Neural crest cell (in vitro differentiated cells): Measurements from ENCODE around the gene IGFBP2. TPM values are rescaled to one million over a fixed set of nuclear protein-coding genes. Genes with fewer than 3 reads are reported as not detected.

Source experiments
- DNase-seq: peaks from one replicate; pipeline ENCODE4 v3.0.0; 2021; ENCODE audit warnings: low read depth, mixed read lengths, low spot score
- H3K27ac Mint-ChIP-seq: one replicate; pipeline ENCODE4 v1.8.0; 2021; ENCODE audit warnings: mild to moderate bottlenecking, mixed read lengths; ENCODE audit not compliant: unreplicated experiment
- H3K27me3 Mint-ChIP-seq: 2 replicates; pipeline ENCODE4 v1.8.0; 2021; ENCODE audit warnings: low read depth, mild to moderate bottlenecking, mixed read lengths
- H3K36me3 Mint-ChIP-seq: 2 replicates; pipeline ENCODE4 v1.8.0; 2021; ENCODE audit warnings: low read depth, mild to moderate bottlenecking, mixed read lengths
- H3K4me1 Mint-ChIP-seq: 2 replicates; pipeline ENCODE4 v1.8.0; 2021; ENCODE audit warnings: mixed read lengths
- H3K4me3 Mint-ChIP-seq: one replicate; pipeline ENCODE4 v1.8.0; 2021; ENCODE audit warnings: mild to moderate bottlenecking, mixed read lengths
- H3K9me3 Mint-ChIP-seq: 2 replicates; pipeline ENCODE4 v1.8.0; 2021; ENCODE audit warnings: mixed read lengths
- CTCF ChIP-seq: fragments of 200-600 bp; sonication (generic); conservative IDR thresholded peaks from 2 replicates; pipeline ENCODE4 v1.5.0; 2021; ENCODE audit warnings: antibody characterized with exemption, mild to moderate bottlenecking
- total RNA-seq: library from RNA; stranded (reverse); gene quantifications from 2 replicates; pipeline ENCODE4 v1.2.1, GENCODE V29; 2021

IGFBP2 gene
- total RNA-seq, 1 donor from 2014 or later = 366 TPM

- H3K4me3 Mint-ChIP-seq = no peak overlapping the region
- H3K36me3 Mint-ChIP-seq = no peaks in the 10 kb centered on the region
Observed at GRCh38 chr2:216616083-216616678, 17.0 kb upstream of the IGFBP2 start.

GRCh38 chr2:216617159-216617815, 15.9 kb upstream of the IGFBP2 start:
- Mint-ChIP-seq H3K27me3 (no peaks in the 10 kb centered on the region), H3K27ac (no peak overlapping the region), H3K36me3 (no peaks in the 10 kb centered on the region)

More at GRCh38 chr2:216616083-216616678, 17.0 kb upstream of the IGFBP2 start:
- Mint-ChIP-seq H3K27me3 (no peaks in the 10 kb centered on the region), H3K27ac (no peak overlapping the region), H3K9me3 (peaks cover 3% of the 10 kb centered on the region), H3K4me1 (peaks cover 59% of the 10 kb centered on the region)
- DNase-seq = no peak
- TF ChIP-seq CTCF = no peak

GRCh38 chr2:216618785-216619184, 14.4 kb upstream of the IGFBP2 start:
- Mint-ChIP-seq H3K4me1 (peaks cover 48% of the 10 kb centered on the region), H3K9me3 (no peaks in the 10 kb centered on the region), H3K27me3 (no peaks in the 10 kb centered on the region), H3K36me3 (no peaks in the 10 kb centered on the region), H3K27ac (peak overlapping the region; percentile 53), H3K4me3 (peak overlapping the region; percentile 47)
- TF ChIP-seq CTCF = no peak
- no peak for DNase-seq

More at GRCh38 chr2:216617159-216617815, 15.9 kb upstream of the IGFBP2 start:
- Mint-ChIP-seq H3K4me1 (peaks cover 61% of the 10 kb centered on the region), H3K4me3 (no peak overlapping the region), H3K9me3 (no peaks in the 10 kb centered on the region)
- no peak for TF ChIP-seq CTCF
- DNase-seq = no peak

- Mint-ChIP-seq H3K4me1 (peaks cover 48% of the 10 kb centered on the region), H3K27me3 (no peaks in the 10 kb centered on the region), H3K27ac (peak overlapping the region; percentile 88), H3K4me3 (peak overlapping the region; percentile 12), H3K36me3 (no peaks in the 10 kb centered on the region), H3K9me3 (no peaks in the 10 kb centered on the region)
- peak; percentile 4 for DNase-seq
- no peak for TF ChIP-seq CTCF
Observed at GRCh38 chr2:216619411-216620393, 13.5 kb upstream of the IGFBP2 start.

- Mint-ChIP-seq H3K27ac (peak overlapping the region; percentile 72), H3K4me1 (peaks cover 41% of the 10 kb centered on the region), H3K36me3 (no peaks in the 10 kb centered on the region), H3K4me3 (peak overlapping the region; percentile 11), H3K9me3 (no peaks in the 10 kb centered on the region), H3K27me3 (no peaks in the 10 kb centered on the region)
- TF ChIP-seq CTCF = no peak
- peak; percentile 18 for DNase-seq
Observed at GRCh38 chr2:216620786-216621185, 12.4 kb upstream of the IGFBP2 start.
